ENCODE measurements around the gene NPHS1. TPM values are rescaled to one million over a fixed set of nuclear protein-coding genes. Genes with fewer than 3 reads are reported as not detected.
A peak's percentile ranks its signal among the peaks of the same experiment; 100 is the strongest.

The NPHS1 gene
- total RNA-seq, 2 experiments from 2014 or later: not detected

DNA sequence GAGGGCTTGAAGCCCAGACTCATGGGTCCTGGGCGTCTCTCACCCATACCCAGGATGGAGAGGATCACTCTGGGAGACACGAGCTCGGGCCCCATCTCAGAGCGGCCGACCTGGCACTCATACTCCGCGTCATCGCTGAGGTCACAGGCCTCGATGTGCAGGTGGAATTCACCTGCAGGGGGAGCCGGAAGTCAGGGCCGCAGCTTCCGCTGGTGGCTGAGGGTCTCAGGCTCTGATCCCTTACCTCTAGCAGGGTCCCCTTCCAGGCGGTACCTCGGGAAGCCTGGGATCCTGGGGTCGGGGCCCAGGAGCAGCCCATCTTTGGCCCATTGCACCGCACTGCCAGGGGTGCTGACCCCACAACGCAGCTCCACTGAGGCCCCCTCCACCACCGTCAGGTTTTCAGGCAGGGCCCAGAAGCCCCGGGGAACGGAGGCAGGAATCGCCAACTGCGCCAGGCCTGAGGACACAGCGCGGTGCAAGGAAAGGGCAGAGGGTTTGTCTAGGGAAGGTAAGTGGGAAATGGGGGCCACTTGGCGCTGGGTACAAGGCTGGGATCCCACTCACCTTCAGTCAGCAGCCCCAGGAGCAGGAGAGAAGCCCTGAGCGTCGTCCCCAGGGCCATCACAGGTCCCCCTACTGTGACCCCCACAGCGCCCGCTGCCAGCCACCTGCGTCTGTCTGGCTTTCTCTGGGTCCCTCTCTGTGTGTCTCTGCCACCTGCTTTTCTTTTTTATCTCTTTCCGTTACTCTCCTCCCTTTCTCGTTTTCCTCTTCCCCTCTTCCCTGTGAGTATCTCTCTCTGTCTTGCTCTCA is 883 bp downstream of the NPHS1 start:
- H3K27ac Mint-ChIP-seq: no peak overlapping the region
- peaks cover 75% of the 10 kb centered on the region for H3K27me3 Mint-ChIP-seq
- peaks cover 3% of the 10 kb centered on the region for H3K4me1 Mint-ChIP-seq (ENCODE audit: low read depth)
- H3K4me3 Mint-ChIP-seq: no peak overlapping the region
- Histone ChIP-seq H3K27me3 (ENCODE audit: control insufficient read depth in 1 of 2, insufficient read depth in 2 of 2, low read length in 2 of 2) (peaks cover 38 to 61% of the 10 kb centered on the region in 2 experiments), H3K36me3 (ENCODE audit: insufficient read depth, low read length) (no peaks in the 10 kb centered on the region), H3K4me3 (ENCODE audit: low read length) (no peak overlapping the region), H3K27ac (ENCODE audit: low read depth in 1 of 2, low read length in 2 of 2) (no peak overlapping the region), H3K9me3 (ENCODE audit: control insufficient read depth in 1 of 2, insufficient read depth in 1 of 2, low read length in 2 of 2) (peaks cover 0 to 8% of the 10 kb centered on the region in 2 experiments), H3K4me1 (ENCODE audit: insufficient read depth, low read length) (peaks cover 6% of the 10 kb centered on the region)
- ATAC-seq (ENCODE audit: poor library complexity) (no peak), DNase-seq (peak in 3 of 14 experiments; percentile 17 to 56 (median 46))
- intact Hi-C loops (cut with DNase I, micrococcal nuclease): no loop called here
- ChIA-PET POLR2A (no interaction called here), CTCF (no interaction called here)
- H3K36me3 Mint-ChIP-seq (ENCODE audit: low read depth): no peaks in the 10 kb centered on the region
- TF ChIP-seq, protein P1, sequence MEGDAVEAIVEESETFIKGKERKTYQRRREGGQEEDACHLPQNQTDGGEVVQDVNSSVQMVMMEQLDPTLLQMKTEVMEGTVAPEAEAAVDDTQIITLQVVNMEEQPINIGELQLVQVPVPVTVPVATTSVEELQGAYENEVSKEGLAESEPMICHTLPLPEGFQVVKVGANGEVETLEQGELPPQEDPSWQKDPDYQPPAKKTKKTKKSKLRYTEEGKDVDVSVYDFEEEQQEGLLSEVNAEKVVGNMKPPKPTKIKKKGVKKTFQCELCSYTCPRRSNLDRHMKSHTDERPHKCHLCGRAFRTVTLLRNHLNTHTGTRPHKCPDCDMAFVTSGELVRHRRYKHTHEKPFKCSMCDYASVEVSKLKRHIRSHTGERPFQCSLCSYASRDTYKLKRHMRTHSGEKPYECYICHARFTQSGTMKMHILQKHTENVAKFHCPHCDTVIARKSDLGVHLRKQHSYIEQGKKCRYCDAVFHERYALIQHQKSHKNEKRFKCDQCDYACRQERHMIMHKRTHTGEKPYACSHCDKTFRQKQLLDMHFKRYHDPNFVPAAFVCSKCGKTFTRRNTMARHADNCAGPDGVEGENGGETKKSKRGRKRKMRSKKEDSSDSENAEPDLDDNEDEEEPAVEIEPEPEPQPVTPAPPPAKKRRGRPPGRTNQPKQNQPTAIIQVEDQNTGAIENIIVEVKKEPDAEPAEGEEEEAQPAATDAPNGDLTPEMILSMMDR (IDR thresholded peaks at IDR 0.05): no peak
- H3K9me3 Mint-ChIP-seq: no peaks in the 10 kb centered on the region

DNA sequence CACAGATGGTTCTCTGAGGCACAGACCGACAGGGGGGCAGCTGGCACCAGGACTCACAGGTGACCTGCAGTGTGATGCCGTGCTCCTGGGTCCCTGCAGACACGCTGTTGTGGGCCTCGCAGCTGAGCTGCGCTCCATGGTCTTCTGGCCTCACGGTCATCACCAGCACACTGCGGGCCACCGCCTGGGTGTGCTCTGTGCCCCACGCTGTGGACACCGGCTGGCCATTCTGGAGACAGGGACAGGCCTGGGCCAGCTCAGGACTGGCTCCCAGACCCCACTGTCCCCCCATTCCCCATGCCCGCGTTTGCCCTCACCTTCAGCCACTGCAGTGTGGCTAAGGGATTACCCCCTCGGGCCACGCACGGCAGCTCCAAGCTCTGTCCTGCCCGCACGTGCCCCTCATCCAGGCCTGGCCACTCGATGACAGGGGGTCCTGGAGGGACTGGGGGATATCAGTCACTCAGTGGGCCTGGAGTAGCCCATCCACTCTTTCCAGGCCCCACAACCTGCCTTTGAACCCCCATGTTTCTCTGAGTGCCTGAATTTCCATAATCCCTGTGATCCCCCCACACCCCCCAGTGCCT is 3.3 kb downstream of the NPHS1 start:
- Mint-ChIP-seq H3K4me3 (no peak overlapping the region), H3K27ac (no peak overlapping the region), H3K4me1 (ENCODE audit: low read depth) (peaks cover 19% of the 10 kb centered on the region), H3K9me3 (no peaks in the 10 kb centered on the region), H3K27me3 (peaks cover 82% of the 10 kb centered on the region), H3K36me3 (ENCODE audit: low read depth) (no peaks in the 10 kb centered on the region)
- Histone ChIP-seq H3K4me1 (ENCODE audit: insufficient read depth, low read length) (peaks cover 19% of the 10 kb centered on the region), H3K36me3 (ENCODE audit: insufficient read depth, low read length) (no peaks in the 10 kb centered on the region), H3K27me3 (ENCODE audit: control insufficient read depth in 1 of 2, insufficient read depth in 2 of 2, low read length in 2 of 2) (peaks cover 44 to 63% of the 10 kb centered on the region in 2 experiments), H3K9me3 (ENCODE audit: control insufficient read depth in 1 of 2, insufficient read depth in 1 of 2, low read length in 2 of 2) (peaks cover 0 to 25% of the 10 kb centered on the region in 2 experiments), H3K27ac (ENCODE audit: low read depth in 1 of 2, low read length in 2 of 2) (no peak overlapping the region), H3K4me3 (ENCODE audit: low read length) (no peak overlapping the region)
- DNase-seq (no peak), ATAC-seq (ENCODE audit: poor library complexity) (no peak)
- CTCF ChIA-PET: interaction anchor here (0.6 kb wide), 1 partner anchor 781 kb away, joined by 5 read pairs; no protein-coding TSS in a partner anchor
- intact Hi-C loops (cut with DNase I, micrococcal nuclease): no loop called here
- POLR2A ChIA-PET: no interaction called here
- TF ChIP-seq, protein P1 (IDR thresholded peaks at IDR 0.05): no peak

DNA sequence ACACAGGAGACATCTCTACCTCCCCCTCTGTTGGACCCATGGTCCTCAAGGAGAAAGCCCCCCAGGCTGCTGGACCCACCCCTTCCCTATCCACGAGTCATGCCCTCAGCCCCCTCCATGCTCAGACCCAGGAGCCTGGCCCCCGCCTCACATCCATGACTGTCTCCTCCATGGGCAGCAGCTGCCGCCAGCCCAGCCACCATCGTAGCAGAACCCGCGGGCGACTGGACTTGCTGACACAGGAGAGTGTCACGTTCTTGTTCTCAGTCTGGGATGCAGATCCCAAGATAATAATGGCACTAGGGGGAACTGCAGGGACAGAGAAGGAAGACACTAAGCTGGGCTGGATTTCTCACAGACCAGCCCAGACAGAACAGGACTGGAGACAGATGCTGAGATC is 3.8 kb downstream of the NPHS1 start:
- H3K27ac Mint-ChIP-seq: no peak overlapping the region
- CTCF ChIA-PET: no interaction called here

More for the DNA sequence above, 3.8 kb downstream of the NPHS1 start:
- ATAC-seq (ENCODE audit: poor library complexity) (no peak), DNase-seq (no peak)
- H3K4me1 Mint-ChIP-seq (ENCODE audit: low read depth): peaks cover 19% of the 10 kb centered on the region
- H3K27ac ChIP-seq (ENCODE audit: low read depth in 1 of 2, low read length in 2 of 2): no peak overlapping the region
- H3K9me3 Mint-ChIP-seq: no peaks in the 10 kb centered on the region
- no peak overlapping the region for H3K4me3 ChIP-seq (ENCODE audit: low read length)
- peaks cover 0 to 30% of the 10 kb centered on the region in 2 experiments for H3K9me3 ChIP-seq (ENCODE audit: control insufficient read depth in 1 of 2, insufficient read depth in 1 of 2, low read length in 2 of 2)
- no peak overlapping the region for H3K4me3 Mint-ChIP-seq
- intact Hi-C loops (cut with DNase I, micrococcal nuclease): no loop called here
- H3K27me3 Mint-ChIP-seq: peaks cover 87% of the 10 kb centered on the region
- TF ChIP-seq, protein P1 (IDR thresholded peaks at IDR 0.05): no peak
- no peaks in the 10 kb centered on the region for H3K36me3 ChIP-seq (ENCODE audit: insufficient read depth, low read length)
- POLR2A ChIA-PET: no interaction called here
- H3K4me1 ChIP-seq (ENCODE audit: insufficient read depth, low read length): peaks cover 22% of the 10 kb centered on the region
- H3K36me3 Mint-ChIP-seq (ENCODE audit: low read depth): no peaks in the 10 kb centered on the region
- peaks cover 49 to 69% of the 10 kb centered on the region in 2 experiments for H3K27me3 ChIP-seq (ENCODE audit: control insufficient read depth in 1 of 2, insufficient read depth in 2 of 2, low read length in 2 of 2)
